HUDEP-2 (cell line): ENCODE results near the gene NR2E1.

Experiments
- DNase-seq, 76 experiments: peaks; one replicate each; lab custom pipeline; 2025; ENCODE audit not compliant: unreplicated experiment in 76 of 76; lab: John Stamatoyannopoulos, UW

The NR2E1 gene

DNA sequence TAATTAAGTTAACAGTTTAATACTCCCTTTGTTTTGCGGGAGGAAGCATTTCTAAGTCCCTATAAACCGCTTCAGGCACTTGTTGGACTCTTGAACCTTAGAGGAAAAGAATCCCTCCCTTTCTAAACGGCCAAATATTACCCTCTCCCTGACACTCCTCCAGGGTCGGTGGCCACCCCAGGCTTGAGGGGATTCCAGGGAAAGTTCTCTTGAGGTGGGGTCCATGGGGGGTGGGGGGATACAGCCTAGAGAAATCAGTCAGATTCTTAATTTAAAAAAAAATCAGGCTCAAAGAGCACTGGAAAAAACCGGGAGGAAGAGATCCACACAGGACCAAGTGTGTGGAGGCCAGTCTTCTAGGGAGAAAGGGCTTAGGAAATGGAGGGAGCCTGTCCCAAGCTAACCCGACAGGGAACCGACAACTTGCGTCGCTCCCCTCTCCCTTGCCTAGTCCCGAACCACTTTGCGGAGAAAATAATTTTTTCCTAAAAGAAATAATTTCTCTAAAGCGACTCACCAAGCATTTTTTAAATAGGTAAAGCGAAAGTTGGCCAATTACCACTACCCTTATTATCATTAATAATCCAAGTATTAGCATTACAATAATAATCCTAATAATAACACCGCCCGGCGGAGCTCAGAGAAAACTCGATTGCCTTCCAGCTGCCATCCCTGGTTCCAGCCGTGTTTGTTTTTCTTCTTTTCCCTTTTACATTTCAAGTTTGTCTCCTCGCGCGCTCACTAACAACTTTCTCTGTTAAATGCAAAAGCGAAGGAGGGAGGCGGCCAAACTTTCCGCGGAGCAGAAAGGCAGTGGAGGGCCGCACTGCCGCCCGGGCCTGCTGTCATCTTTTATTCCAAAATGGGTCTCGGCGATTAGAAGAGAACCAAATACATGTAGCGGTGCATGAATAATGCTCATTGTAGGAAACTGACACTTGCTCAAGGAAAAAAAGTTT, 4.8 kb downstream of the NR2E1 start:
- DNase-seq: no peak

DNA sequence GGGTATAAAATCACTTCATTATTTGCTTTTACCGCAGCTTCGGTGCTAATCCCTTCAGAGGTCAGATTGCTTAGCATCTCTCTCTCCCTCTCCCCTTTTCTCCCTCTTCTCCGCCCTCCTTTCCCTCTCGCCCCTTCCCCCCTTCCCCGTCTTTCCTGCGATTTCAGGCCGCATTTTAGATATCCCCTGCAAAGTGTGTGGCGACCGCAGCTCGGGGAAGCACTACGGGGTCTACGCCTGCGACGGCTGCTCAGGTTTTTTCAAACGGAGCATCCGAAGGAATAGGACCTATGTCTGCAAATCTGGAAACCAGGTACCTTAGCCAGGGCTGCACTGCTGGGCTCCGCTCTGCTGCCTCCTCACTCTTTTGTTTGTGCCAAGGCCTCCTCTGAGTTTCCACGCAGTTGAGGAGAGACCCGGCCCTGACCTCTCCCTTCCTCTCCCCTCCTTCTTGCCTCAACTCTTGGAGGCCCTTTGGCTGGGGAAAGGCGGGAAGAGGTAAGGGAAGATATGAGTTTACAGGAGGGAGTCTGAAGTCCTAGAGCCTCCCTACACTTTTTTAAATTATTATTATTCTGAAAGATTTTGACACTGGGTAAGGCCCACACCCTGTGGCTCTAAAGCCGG, 5.6 kb downstream of the NR2E1 start:
- no peak for DNase-seq

DNA sequence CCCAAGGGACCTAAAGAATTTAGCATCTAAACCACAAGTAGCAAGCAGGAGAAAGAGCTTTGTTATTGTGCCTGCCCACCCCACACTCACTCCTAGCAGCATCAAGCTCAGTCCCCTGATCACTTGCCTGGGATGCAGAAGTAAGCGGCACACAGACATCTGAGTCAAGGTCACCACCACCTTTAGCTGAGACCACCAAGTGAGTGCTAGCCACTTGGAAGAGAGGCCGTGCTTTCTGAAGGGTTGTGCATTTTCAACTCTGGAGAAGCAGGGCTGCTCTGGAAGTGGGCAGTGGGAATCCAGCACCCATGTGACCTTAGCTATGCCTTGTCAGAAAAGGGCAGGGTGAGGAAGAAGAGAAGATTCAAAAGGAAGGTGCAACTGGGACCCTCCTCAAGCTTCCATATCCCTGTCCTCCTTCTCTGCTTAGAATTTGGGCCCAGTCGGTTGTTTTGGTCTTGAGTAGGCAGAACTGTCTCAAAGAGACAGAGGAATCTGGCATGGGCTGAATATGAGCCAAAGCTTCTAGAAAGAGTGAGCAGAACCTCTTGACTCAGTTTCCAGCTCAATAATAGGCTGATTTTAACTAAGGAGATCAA, 6.2 kb downstream of the NR2E1 start:
- DNase-seq: no peak

DNA sequence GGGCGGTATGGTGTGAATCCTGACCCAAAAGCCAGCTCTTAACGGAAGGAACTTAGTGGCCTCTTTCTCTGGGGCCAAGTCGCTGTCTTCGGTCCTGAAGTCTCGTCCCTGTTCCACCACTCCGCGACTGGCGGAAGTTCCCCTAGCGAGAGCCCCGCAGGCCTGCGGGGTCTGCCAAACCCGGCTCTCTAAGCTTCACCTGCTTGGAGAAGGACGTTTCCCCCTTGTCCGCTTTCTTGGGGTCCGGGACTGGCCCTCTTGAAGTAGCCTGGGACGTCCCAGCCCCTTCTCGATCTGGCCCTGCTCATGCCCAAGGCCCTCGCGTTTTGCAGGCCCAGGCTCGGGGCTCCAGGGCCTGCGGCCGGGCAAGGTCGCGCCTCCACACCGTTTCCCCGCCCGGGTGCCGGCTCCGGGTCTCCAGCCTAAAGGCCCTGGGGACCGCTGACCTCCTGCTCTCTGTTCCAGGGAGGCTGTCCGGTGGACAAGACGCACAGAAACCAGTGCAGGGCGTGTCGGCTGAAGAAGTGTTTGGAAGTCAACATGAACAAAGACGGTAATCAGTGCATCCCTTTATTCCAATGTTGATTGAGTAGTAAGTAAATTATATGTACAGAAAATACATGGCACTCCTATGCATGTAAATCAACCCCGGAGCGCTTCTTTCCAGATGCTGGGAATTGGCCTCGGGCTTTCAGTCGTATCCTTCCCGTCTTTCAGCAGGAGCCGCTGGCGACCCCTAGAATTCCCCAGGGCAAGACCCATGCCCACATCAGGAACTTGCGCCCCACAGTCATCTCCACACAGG, 8.8 kb downstream of the NR2E1 start:
- DNase-seq: peak in 25 of 76 experiments; percentile 18 to 58 (median 30)

DNA sequence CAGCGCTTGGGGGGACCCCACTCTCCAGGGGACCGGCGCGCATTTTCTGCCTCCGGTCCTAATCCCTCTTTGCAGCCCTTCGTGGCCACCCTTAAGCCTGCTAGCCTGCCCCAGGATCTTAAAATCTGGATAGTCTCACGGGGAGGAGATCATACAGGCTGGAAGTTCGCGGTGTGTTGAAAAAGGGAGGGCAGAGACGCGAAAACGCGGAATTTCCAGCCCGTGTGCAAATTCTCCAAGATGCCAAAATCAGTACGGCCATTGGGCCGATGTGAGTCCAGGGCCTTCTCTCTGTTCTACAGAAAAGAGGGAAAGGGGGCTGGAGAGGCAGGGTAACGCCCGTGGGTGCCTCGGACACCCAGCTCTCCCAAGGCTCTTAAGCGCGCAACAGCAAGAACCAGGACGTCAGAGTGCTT, 9.4 kb downstream of the NR2E1 start:
- no peak for DNase-seq

DNA sequence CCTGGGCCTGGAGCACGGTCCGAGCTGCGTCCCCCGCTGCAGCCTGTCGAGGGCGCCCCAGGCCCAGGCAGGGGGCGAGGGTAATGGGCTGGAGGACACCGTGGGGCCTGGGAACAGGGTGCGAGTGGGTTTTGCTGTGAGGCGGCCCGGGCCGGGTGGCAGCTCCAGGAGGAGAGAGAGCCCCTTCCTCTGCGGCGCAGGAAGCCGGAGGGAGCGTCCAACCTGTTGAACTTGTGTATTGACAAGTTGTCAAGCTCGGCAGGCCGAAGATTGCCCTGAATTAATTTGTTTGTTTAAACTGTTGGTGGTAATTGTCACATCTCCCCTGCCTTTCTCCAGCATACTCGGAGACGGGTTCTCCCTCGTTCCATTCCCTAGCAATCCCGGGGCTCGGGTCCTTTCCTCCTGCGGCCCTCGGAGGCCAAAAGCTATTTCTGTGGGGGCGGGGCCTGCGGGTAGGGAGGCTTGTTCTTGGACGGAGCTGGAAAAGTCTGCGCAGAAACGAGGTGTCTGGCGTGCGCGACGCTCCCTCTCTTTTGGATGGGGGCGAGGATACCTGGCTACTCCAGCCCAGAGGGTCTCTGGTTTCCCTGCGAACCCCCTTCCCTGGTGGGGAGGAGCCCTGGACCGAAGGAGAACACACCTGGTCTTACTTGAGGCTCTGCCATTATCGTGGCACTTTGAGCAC, 9.9 kb downstream of the NR2E1 start:
- peak in 8 of 76 experiments; percentile 11 to 50 (median 17) for DNase-seq

DNA sequence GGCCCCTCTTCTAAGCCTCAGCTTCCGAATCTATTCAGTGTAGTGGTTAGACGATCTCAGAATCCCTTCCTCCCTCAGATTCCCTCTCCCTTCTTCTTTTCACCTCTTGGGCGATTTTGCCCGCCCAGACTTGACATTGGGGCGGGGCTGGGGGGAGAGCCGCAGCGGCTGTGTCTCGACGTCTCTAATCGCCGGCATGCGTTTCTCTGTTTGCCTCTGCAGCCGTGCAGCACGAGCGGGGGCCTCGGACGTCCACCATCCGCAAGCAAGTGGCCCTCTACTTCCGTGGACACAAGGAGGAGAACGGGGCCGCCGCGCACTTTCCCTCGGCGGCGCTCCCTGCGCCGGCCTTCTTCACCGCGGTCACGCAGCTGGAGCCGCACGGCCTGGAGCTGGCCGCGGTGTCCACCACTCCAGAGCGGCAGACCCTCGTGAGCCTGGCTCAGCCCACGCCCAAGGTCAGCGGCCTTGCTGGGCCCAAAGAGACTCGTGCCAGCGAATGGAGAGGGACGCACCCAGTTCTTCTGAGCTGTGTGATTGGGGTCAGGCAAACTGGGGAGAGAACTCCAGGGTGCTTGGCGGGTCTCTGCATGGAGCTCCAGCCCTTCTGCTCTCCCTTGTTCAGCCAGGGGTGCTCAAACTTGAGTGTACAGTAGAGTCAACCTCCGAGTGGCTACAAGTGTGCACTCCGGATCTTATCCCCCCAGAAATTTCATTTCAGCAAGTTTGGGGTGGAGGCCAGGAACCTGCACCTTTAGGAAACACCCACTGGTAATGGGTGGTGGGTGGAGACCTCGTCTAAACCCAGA, 10.7 kb downstream of the NR2E1 start:
- DNase-seq: no peak

DNA sequence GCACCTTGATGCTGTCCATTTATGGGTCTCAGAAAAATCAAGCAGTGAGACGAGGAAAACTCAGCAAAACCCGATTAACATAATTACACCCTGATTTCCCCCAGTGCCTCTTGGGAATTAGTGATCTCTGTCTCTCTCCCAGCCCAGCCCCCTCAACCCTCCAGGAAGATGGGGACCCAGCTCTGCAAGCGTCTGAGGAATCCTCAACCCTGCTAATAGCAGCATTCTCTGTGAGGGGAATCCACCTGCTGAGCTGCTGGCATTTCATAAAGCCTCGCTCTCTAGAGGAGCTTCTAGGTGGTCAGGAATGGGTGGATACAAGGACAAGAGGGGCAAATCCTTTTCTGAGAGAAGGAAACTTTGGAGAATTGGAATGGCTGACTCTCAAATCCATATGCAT, 13.9 kb downstream of the NR2E1 start:
- DNase-seq: no peak

DNA sequence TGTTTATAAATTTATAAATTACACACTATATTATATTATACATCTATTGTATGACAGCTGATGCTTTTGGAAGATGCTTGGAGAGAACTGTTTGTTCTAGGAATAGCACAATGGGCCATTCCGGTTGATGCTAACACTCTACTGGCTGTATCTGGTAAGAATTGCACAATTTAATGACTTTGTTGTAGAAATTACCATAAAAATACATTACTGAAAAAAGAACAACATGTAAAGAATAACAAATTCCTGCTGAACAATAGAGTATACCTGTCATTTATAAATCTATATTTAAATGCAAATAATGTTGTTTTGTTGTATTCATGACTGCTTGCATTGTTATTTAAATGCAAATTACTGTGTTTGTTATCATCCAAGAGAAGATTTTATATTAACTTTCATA, 14.4 kb downstream of the NR2E1 start:
- DNase-seq: no peak

DNA sequence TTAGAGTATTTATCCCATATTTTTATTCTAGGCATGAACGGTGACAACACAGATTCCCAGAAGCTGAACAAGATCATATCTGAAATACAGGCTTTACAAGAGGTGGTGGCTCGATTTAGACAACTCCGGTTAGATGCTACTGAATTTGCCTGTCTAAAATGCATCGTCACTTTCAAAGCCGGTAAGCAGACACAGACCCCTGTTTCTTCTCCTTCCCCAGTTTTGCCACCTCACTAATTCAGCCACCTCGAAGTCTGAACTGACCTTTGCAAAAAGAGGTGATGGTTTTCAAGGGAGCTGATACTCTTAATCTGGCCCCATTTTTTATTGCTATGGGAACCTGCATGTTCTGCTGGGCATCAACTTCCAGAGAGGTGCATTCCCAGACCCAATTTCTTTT, 15.0 kb downstream of the NR2E1 start:
- DNase-seq: no peak

DNA sequence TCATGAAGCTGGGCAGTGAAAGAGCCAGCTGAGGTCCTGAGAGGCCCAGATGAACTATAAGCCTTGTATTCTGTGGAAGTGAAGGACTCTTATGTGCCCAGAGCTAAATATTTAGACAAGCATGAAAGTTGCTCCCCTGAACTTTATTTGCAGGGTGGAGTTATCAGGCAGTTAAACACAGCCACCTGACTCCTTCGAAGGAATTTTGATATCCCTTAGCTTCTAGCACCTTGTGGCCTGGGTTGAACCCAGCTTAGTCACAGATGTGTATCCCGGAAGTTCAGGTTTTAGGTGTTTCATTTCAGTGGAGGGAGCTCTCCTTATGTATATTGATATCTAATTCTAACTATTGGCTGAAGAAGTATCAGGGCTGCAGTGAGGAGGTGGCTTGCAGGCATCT, 20.4 kb downstream of the NR2E1 start:
- DNase-seq: no peak

DNA sequence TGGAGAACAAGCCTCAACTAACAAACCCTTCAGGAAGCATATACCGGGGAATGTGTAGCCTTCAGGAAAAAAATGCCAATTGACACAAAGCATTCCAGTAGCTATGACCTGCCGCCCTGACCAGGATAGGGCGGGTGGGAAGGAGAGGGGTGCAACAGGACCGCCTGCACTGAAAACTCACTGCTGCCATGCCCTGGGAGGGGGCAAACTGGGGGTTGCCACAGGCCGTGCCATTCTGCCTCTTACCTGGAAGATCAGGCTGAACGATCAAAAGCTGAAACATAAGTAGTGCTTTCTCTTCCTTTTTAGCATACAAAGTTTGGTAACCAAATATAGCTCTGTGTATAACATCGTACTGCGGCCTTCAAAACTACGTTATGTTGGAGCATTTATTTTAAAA, 21.7 kb downstream of the NR2E1 start:
- no peak for DNase-seq

DNA sequence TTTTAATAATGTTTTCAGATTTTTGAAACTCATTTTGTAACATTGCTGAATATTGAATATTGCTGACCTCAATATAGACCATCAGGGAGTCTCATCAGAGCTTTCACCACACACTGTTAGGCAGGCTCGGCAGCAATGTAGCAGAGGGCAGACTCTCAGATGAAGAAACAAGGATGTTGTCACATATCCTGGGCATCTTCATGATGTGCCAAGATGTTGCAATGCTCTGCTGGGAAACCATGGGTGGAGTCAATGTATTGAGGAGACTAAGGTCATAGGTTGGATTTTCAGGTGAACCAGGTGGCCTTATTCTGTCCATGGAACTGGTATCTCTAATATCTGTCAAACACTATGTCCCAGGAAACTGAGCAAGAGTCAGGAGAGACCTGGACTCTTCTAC, 27.3 kb downstream of the NR2E1 start:
- DNase-seq: no peak

DNA sequence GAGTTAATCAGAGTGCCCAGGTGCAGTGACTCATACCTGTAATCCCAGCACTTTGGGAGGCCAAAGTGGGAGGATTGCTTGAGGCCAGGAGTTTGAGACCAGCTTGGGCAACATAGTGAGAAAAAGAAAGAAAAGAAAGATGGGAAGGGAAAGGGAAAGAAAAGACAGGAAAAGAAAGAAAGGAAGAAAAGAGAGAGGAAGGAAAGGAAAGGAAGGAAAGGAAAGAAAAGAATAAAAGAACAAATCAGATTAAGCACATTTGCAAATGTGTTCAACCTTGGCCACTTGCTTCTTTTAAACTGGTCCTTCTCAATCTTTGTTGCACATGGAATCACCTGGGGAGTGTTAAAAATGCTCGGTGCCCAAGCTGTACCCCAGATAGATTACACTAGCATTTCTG, 28.0 kb downstream of the NR2E1 start:
- DNase-seq: no peak

DNA sequence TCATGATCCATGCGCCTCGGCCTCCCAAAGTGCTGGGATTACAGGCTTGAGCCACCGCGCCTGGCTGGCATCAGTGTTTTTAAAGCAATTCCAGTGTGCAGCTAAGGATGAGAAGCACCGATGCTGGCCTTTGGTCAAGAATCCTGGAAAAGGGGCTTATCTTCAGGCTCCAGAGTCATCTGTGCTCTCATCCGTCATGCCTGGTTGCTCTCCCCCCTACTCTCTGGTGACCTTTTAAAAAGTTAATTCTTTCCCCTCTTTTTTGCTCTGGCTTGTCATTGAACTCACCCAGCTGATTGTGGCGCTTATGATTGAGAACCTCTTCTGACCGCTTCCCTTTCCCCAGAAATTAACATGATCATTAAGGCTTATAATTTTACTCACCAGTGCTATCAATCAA, 28.7 kb downstream of the NR2E1 start:
- no peak for DNase-seq

DNA sequence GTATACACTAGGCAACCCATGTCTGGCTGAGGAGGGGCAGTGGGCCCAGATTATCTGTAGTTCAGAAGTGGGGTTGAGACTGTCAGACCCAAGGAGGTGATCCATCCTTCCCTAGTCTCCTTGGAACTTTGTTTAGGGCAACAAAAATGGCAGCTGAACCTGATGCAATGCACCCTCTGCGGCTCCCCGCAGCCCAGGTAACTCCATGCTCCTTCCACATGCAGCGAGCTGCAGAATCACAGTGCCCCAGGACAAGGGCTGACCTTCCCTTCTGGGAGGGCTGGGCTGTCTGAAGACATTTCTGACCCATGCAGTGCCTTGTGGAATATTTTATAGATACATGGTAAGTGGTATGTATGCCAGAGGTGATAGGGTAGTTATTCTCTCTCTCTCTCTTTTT, 29.4 kb downstream of the NR2E1 start:
- DNase-seq: no peak

DNA sequence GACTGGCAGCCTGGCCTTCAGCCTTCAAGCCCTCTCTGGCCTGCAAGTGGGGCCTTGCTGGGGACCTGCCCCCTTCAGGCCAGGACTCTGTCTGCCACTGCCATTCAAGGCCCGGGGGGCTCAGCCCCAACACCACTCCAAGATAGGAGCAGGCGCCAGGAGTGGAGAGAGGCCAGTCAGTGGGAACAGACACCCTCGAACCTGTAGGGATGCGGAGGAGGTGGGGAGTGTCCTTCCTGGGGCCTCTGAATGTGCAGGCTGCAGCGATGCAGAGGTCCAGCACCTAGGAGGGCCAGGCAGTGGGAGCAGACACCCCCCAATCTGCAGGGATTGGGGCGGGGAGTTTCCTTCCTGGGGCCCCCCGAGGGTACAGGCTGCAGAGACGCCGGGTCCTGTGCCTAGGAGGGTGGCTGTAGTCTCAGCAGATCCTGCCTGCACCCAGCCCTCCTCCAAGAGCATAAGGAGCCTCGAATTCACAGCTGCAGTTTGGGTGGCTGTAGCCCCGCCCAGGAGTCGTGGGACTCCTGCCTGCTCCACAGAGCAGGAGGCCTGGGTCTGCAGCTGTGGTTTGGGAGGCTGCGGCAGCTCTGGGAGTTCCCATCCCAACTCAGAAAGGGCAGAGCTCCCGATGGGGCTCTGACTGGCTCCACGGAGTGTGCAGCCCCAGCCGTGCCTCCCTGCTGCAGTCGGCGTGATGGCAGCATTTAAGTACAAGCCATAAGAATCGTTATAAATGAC, 33.1 kb downstream of the NR2E1 start:
- DNase-seq: no peak

DNA sequence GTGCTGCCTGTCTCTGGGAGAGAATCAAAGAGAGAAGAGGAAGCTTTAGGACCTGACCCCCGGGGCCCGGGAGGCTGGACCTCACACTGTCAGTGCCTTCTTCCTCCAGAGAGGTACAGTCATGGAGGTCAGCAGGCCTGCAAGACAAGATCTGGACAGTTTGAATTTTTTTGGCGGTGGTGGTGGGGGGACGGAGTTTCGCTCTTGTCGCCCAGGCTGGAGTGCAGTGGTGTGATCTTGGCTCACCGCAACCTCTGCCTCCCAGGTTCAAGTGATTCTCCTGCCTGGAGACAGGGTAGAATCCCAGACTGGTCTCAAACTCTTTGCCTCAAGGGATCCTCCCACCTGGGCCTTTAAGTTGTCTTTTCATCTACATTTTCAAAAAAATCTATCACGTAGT, 34.4 kb downstream of the NR2E1 start:
- no peak for DNase-seq

DNA sequence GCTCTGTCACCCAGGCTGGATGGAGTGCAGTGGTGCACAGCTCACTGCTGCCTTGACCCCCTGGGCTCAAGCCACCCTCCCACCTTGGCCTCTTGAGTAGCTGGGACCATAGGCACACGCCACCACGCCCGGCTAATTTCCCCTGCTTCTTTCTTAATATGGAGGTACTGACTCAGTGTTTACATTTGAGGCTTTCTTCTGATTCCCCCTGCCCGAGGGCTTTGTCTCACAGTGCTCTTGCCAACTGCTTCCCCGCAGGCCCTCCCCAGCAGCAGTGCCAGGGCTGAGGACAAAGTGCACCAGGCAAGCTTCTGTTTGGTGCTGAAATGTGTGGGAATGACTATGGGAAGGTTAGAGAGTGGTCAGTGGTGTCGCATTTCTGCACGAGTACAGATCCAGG, 34.8 kb downstream of the NR2E1 start:
- DNase-seq: no peak
